ENCODE results near the gene C5orf46.

DNA sequence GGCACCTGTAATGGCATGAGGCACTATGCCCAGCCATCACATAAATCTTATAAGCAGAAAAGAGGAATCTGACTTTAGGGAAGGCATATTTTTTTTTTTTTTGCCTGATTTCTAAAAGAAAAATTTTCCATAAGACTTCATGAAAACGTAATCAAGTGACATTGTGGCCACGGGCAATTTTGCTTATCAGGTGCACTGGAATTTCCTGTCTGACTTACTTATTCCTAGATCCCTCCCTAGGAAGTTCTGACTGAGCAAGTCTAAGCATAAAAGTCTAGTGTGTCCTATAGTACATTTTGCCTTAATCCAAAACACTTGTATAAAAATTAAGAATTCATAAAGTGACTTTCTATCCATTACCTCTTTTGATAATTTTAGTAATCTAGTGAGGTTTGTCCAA is 12.5 kb downstream of the C5orf46 start:
- TF ChIP-seq, protein P1, sequence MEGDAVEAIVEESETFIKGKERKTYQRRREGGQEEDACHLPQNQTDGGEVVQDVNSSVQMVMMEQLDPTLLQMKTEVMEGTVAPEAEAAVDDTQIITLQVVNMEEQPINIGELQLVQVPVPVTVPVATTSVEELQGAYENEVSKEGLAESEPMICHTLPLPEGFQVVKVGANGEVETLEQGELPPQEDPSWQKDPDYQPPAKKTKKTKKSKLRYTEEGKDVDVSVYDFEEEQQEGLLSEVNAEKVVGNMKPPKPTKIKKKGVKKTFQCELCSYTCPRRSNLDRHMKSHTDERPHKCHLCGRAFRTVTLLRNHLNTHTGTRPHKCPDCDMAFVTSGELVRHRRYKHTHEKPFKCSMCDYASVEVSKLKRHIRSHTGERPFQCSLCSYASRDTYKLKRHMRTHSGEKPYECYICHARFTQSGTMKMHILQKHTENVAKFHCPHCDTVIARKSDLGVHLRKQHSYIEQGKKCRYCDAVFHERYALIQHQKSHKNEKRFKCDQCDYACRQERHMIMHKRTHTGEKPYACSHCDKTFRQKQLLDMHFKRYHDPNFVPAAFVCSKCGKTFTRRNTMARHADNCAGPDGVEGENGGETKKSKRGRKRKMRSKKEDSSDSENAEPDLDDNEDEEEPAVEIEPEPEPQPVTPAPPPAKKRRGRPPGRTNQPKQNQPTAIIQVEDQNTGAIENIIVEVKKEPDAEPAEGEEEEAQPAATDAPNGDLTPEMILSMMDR (conservative IDR thresholded peaks at IDR 0.05; ENCODE audit: low read depth, low read length), result no peak
- no peak for TF ChIP-seq EZH2phosphoT487 (IDR thresholded peaks at IDR 0.05; ENCODE audit: borderline replicate concordance, low read length)

Data from PC-3 (cell line).